ENCODE results near the gene STARD3. TPM values are rescaled to one million over a fixed set of nuclear protein-coding genes. Genes with fewer than 3 reads are reported as not detected.

The STARD3 gene
- total RNA-seq, 1 experiment from 2014 or later, result 30.1 TPM

DNA sequence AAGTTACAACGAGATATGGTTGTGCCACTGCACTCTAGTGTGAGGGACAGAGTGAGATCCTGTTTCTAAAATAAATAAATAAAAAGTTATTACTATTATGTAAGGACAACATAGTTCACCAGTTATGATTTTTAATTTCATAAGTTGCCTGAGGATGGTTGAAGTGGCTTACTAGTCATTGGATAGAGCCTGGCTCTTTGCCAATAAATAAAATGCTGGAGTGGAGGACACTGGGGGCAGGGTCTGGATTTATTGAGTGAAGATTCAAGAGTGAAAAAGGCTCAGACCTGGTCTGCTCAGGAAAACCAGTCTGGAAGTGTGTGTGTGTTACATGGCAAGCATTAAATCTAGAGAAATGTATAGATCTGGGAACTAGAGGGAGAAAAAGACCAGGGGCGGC lies 2.1 kb downstream of the STARD3 start:
- no peaks in the 10 kb centered on the region for H3K9me3 Mint-ChIP-seq (ENCODE audit: unreplicated experiment)
- no TSS peak for BruUV-seq (replicated peaks)

DNA sequence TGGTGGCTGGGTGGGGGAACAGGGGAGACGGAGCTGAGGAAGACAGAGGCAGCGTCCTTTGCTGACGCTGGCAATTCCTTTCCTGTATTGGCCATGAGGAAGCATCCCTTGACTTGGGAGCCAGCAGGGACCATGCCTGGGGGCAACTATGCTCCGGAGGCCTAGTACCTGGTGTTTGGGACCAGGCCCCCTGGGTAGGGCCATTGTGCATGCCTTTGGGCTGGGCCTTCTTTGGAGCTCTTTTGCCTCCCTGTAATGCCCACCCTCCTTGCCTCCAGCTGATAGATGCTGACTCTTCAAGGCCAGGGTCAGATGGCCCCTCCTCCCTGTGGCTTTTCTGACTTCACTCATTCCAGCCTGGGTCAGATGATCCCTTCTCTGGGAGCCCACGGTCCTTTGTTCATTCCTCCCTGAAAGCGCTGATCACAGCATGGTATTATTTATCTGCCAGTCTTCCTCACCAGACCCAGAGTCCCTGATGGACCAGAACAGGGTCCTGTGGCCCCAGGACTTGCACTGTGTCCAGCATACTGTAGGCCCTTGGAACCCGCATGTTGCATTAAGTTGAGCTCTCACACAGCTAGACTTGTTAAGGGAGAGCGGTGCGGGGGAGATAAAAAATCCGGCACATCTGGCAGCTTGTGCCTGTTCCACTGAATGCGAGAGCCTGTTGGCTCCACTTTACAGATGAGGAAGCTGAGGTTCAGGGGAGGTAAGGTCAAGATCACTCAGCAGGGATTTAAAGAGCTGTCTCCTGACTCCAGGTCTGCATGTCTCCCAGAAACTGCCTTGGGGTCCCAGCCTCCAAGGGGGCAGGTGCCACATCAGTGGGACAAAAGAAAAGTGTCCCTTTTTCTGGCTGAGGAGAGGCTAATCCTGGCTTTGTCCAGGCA lies 2.9 kb downstream of the STARD3 start:
- no peak overlapping the region for H3K4me3 Mint-ChIP-seq (ENCODE audit: unreplicated experiment)
- H3K36me3 Mint-ChIP-seq (ENCODE audit: insufficient read depth, unreplicated experiment), result peaks cover 2% of the 10 kb centered on the region
- DNase-seq (ENCODE audit: unreplicated experiment), result no peak
- peaks cover 39% of the 10 kb centered on the region for H3K4me1 Mint-ChIP-seq (ENCODE audit: insufficient read depth, unreplicated experiment)
- H3K9me3 Mint-ChIP-seq (ENCODE audit: unreplicated experiment), result no peaks in the 10 kb centered on the region
- intact Hi-C loops (cut with micrococcal nuclease), result loop anchor here (5.0 kb wide), 2 partner anchors 47 to 112 kb away; partner anchors contain the start of gene PGAP3
- ChIA-PET POLR2A (no interaction called here), CTCF (interaction anchor here (0.7 to 9.9 kb wide), 3 partner anchors 14 to 90 kb away, joined by 3 to 146 read pairs (median 6); no protein-coding TSS in a partner anchor)
- H3K27ac Mint-ChIP-seq (ENCODE audit: low read depth, unreplicated experiment), result peak overlapping the region; percentile 97
- H3K27me3 Mint-ChIP-seq (ENCODE audit: insufficient read depth, unreplicated experiment), result no peaks in the 10 kb centered on the region
- TF ChIP-seq, protein P1, sequence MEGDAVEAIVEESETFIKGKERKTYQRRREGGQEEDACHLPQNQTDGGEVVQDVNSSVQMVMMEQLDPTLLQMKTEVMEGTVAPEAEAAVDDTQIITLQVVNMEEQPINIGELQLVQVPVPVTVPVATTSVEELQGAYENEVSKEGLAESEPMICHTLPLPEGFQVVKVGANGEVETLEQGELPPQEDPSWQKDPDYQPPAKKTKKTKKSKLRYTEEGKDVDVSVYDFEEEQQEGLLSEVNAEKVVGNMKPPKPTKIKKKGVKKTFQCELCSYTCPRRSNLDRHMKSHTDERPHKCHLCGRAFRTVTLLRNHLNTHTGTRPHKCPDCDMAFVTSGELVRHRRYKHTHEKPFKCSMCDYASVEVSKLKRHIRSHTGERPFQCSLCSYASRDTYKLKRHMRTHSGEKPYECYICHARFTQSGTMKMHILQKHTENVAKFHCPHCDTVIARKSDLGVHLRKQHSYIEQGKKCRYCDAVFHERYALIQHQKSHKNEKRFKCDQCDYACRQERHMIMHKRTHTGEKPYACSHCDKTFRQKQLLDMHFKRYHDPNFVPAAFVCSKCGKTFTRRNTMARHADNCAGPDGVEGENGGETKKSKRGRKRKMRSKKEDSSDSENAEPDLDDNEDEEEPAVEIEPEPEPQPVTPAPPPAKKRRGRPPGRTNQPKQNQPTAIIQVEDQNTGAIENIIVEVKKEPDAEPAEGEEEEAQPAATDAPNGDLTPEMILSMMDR (IDR thresholded peaks at IDR 0.05; ENCODE audit: unreplicated experiment), result no peak
- BruUV-seq (replicated peaks), result no TSS peak

More for the DNA sequence above, 2.1 kb downstream of the STARD3 start:
- intact Hi-C loops (cut with micrococcal nuclease), result loop anchor here (5.0 kb wide), 2 partner anchors 48 to 113 kb away; partner anchors contain the start of gene PGAP3
- H3K4me3 Mint-ChIP-seq (ENCODE audit: unreplicated experiment), result no peak overlapping the region
- no peaks in the 10 kb centered on the region for H3K36me3 Mint-ChIP-seq (ENCODE audit: insufficient read depth, unreplicated experiment)
- peak overlapping the region; percentile 97 for H3K27ac Mint-ChIP-seq (ENCODE audit: low read depth, unreplicated experiment)
- POLR2A ChIA-PET, result no interaction called here
- TF ChIP-seq, protein P1 (IDR thresholded peaks at IDR 0.05; ENCODE audit: unreplicated experiment), result no peak
- peaks cover 35% of the 10 kb centered on the region for H3K4me1 Mint-ChIP-seq (ENCODE audit: insufficient read depth, unreplicated experiment)
- no peaks in the 10 kb centered on the region for H3K27me3 Mint-ChIP-seq (ENCODE audit: insufficient read depth, unreplicated experiment)
- DNase-seq (ENCODE audit: unreplicated experiment), result no peak
- CTCF ChIA-PET, result interaction anchor here (1.4 to 9.9 kb wide), 2 partner anchors 15 to 17 kb away, joined by 6 to 146 read pairs; no protein-coding TSS in a partner anchor

DNA sequence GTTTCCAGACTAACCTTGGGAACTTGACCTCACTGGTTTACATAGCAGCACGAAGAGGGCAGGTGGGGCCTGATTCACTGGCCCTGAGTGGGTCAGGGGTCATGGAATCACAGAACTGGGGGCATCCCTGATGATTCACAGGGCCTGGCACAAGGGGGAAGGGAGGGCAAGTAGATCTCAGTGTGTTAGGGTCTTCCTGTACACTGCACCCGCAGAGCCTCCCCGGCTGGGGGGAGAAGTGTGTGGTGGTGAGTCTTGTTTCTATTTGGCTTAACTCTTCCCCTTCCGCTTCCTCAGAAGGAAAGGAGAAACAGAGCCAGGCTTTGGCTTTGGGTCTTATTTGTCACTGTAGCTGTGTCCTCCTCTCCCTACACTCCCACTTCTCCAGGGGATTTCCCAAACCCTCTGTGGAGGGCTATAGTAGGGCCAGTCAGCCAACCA lies 3.7 kb downstream of the STARD3 start:
- no TSS peak for BruUV-seq (replicated peaks)
- intact Hi-C loops (cut with micrococcal nuclease), result no loop called here
- Mint-ChIP-seq H3K27me3 (ENCODE audit: insufficient read depth, unreplicated experiment) (no peaks in the 10 kb centered on the region), H3K4me1 (ENCODE audit: insufficient read depth, unreplicated experiment) (peaks cover 39% of the 10 kb centered on the region), H3K27ac (ENCODE audit: low read depth, unreplicated experiment) (no peak overlapping the region), H3K9me3 (ENCODE audit: unreplicated experiment) (no peaks in the 10 kb centered on the region), H3K36me3 (ENCODE audit: insufficient read depth, unreplicated experiment) (peaks cover 10% of the 10 kb centered on the region), H3K4me3 (ENCODE audit: unreplicated experiment) (no peak overlapping the region)
- no peak for DNase-seq (ENCODE audit: unreplicated experiment)
- TF ChIP-seq, protein P1 (IDR thresholded peaks at IDR 0.05; ENCODE audit: unreplicated experiment), result no peak
- ChIA-PET POLR2A (interaction anchor here (0.5 kb wide), 1 partner anchor 113 kb away, joined by 3 read pairs; no protein-coding TSS in a partner anchor), CTCF (interaction anchor here (0.7 kb wide), 1 partner anchor 89 kb away, joined by 3 read pairs; no protein-coding TSS in a partner anchor)

DNA sequence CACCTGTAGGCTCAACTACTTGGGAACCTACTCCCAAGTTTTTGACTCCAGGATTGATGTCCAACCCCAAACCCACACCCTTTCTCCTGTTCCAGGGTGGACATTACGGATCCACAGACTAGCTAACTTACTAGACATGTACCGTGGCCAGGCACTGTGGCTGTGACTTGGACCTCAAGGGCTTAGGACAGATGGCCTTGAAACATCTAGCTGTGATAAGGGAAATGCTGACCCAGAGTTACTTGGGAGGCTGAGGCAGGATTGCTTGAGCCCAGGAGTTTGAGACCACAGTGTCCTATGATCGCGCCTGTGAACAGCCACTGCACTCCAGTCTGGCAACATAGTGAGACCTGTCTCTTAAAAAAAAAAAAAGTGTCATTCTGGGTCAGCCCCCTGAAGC lies 4.2 kb downstream of the STARD3 start:
- intact Hi-C loops (cut with micrococcal nuclease), result no loop called here
- H3K27me3 Mint-ChIP-seq (ENCODE audit: insufficient read depth, unreplicated experiment), result no peaks in the 10 kb centered on the region
- no peak overlapping the region for H3K27ac Mint-ChIP-seq (ENCODE audit: low read depth, unreplicated experiment)
- peaks cover 39% of the 10 kb centered on the region for H3K4me1 Mint-ChIP-seq (ENCODE audit: insufficient read depth, unreplicated experiment)
- TF ChIP-seq, protein P1 (IDR thresholded peaks at IDR 0.05; ENCODE audit: unreplicated experiment), result no peak
- BruUV-seq (replicated peaks), result no TSS peak
- H3K36me3 Mint-ChIP-seq (ENCODE audit: insufficient read depth, unreplicated experiment), result peaks cover 13% of the 10 kb centered on the region
- ChIA-PET POLR2A (interaction anchor here (0.5 kb wide), 1 partner anchor 113 kb away, joined by 3 read pairs; no protein-coding TSS in a partner anchor), CTCF (interaction anchor here (0.7 to 1.3 kb wide), 3 partner anchors 13 to 18 kb away, joined by 3 to 6 read pairs (median 5); no protein-coding TSS in a partner anchor)
- H3K4me3 Mint-ChIP-seq (ENCODE audit: unreplicated experiment), result no peak overlapping the region
- no peak for DNase-seq (ENCODE audit: unreplicated experiment)
- no peaks in the 10 kb centered on the region for H3K9me3 Mint-ChIP-seq (ENCODE audit: unreplicated experiment)
